Activated T-cell treated with anti-CD3 and anti-CD28 coated beads, Interleukin-2, amount 50 U/mL, for 24 hours (primary cell): ENCODE data around the gene AMBRA1.

Experiments used
- DNase-seq: peaks from one replicate; pipeline ENCODE4 v3.0.0-alpha.2; 2020
- H3K27ac Mint-ChIP-seq: 2 replicates; pipeline ENCODE4 v1.8.0; 2020; ENCODE audit warnings: mild to moderate bottlenecking, mixed read lengths
- H3K27me3 Mint-ChIP-seq: 2 replicates; pipeline ENCODE4 v1.8.0; 2020; ENCODE audit warnings: mixed read lengths
- H3K36me3 Mint-ChIP-seq: 2 replicates; pipeline ENCODE4 v1.8.0; 2020; ENCODE audit warnings: low read depth, mixed read lengths
- H3K4me1 Mint-ChIP-seq: 2 replicates; pipeline ENCODE4 v1.8.0; 2020; ENCODE audit warnings: low read depth, mixed read lengths
- H3K4me3 Mint-ChIP-seq: 2 replicates; pipeline ENCODE4 v1.8.0; 2020; ENCODE audit warnings: mild to moderate bottlenecking, moderate library complexity, mixed read lengths
- H3K9me3 Mint-ChIP-seq: 2 replicates; pipeline ENCODE4 v1.8.0; 2020; ENCODE audit warnings: mixed read lengths

AMBRA1 gene

DNA sequence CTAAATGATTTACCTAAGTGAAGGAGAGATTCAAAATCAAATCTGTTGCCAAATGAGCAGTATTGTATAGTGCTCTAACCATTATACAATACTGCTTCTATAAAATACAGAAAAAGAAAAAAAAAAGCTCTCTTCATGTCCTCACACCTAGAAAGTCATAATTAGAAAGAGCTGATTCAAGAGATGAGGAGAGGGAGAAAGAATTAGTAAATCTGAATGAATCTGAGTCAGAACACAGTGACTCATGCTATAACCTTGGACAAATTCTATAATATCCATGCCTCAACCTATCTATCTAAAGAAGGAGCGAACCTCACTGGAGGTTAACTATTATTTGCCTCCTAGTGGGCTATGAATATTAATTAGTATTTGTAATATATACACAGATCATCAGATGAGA, 29.4 kb downstream of the AMBRA1 start:
- no peaks in the 10 kb centered on the region for H3K27me3 Mint-ChIP-seq
- H3K4me1 Mint-ChIP-seq = peaks cover 51% of the 10 kb centered on the region
- H3K27ac Mint-ChIP-seq = peak overlapping the region; percentile 61
- H3K4me3 Mint-ChIP-seq = no peak overlapping the region
- peaks cover 1% of the 10 kb centered on the region for H3K36me3 Mint-ChIP-seq
- no peaks in the 10 kb centered on the region for H3K9me3 Mint-ChIP-seq
- no peak for DNase-seq

DNA sequence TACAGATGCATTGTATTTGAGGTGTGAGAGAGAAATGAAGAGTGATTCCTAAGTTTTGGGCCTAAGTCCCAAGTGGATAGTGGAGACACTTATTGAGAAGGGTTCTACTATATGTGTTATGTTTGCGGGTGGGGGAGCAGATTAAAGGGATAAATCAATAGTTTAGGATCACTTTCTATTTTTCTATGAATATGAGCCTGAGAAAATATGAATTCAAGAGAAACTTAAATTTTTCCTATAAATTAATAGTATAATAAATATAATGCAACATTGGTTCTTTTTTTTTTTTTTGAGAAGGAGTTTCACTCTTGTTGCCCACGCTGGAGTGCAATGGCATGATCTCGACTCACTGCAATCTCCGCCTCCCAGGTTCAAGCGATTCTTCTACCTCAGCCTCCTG, 31.3 kb downstream of the AMBRA1 start:
- Mint-ChIP-seq H3K9me3 (no peaks in the 10 kb centered on the region), H3K36me3 (peaks cover 11% of the 10 kb centered on the region), H3K27me3 (no peaks in the 10 kb centered on the region), H3K27ac (peak overlapping the region; percentile 18), H3K4me3 (no peak overlapping the region), H3K4me1 (peaks cover 67% of the 10 kb centered on the region)
- DNase-seq = no peak

DNA sequence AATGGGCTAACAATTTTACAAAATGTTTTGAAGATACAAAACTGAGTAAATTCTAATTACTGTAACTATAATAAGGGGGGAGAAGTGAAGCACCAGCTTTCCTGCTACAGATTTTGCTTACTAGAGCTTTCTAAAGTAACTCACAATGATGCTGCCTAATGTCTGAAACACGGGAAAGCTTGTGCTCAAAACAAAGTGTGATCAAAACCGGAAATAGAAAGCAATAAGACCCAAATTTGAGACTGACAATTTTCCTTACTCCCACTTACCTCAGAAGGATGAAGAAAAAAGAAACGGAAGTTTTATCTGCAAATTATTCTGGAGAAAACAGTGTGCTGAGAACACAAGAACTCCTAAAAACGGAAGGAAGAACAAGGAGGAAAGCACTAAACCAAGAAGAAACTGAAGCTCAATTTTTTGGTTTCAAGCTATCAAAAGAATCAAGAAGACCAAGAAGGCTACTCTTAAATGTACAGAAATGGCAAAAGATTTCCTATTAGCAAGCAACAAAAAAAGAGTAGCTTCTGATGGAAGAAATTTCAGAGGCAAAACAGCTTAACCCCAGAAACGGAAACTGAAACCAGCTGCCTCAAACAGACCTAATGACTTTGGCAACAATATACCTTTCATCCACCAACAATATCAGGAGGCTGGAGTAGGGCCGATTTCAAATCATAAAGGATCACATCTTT, 33.4 kb downstream of the AMBRA1 start:
- Mint-ChIP-seq H3K27me3 (no peaks in the 10 kb centered on the region), H3K36me3 (peaks cover 13% of the 10 kb centered on the region), H3K4me1 (peaks cover 77% of the 10 kb centered on the region), H3K9me3 (no peaks in the 10 kb centered on the region), H3K4me3 (peak overlapping the region; percentile 74), H3K27ac (peak overlapping the region; percentile 90)
- DNase-seq = no peak

DNA sequence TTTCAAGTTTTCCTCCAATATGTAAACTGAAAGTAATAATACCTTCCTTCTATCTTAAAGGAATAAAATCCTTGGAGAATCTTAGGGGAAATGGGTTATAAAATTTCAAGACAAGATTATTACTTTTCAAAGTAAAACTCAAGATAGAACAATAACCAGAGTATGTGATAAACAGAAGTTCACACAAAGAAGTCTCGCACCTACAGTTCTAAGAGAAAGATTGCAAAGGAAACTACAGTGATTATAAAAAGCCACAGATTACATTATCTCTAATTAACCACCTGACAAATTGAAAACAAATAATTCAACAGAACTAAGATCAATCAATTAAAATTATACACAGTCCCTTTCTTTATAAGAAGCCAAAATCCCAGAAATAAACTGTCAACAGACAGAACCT, 34.0 kb downstream of the AMBRA1 start:
- DNase-seq = no peak
- Mint-ChIP-seq H3K4me3 (peak overlapping the region; percentile 74), H3K27me3 (no peaks in the 10 kb centered on the region), H3K9me3 (no peaks in the 10 kb centered on the region), H3K36me3 (peaks cover 14% of the 10 kb centered on the region), H3K27ac (peak overlapping the region; percentile 90), H3K4me1 (peaks cover 80% of the 10 kb centered on the region)

DNA sequence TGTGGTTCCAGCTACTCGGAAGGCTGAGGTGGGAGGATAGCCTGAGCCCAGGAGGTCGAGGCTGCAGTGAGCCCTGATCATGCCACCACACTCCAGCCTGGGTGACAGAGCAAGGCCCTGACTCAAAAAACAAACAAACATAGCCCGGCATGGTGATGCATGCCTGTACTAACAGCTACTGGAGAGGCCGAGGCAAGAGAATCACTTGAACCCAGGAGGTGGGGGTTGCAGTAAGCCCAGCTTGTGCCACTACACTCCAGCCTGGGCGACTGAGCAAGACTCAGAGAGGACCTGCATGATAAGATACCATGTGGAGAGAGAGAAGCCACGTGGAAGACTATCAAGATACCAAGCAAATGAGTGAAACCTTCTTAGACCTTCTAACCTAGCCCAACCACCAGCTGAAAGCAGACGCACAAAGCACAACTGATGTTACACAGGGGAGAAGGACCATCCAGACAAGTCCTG, 36.1 kb downstream of the AMBRA1 start:
- no peak for DNase-seq
- Mint-ChIP-seq H3K27ac (peak overlapping the region; percentile 51), H3K36me3 (peaks cover 17% of the 10 kb centered on the region), H3K9me3 (no peaks in the 10 kb centered on the region), H3K4me3 (no peak overlapping the region), H3K4me1 (peaks cover 81% of the 10 kb centered on the region), H3K27me3 (no peaks in the 10 kb centered on the region)

DNA sequence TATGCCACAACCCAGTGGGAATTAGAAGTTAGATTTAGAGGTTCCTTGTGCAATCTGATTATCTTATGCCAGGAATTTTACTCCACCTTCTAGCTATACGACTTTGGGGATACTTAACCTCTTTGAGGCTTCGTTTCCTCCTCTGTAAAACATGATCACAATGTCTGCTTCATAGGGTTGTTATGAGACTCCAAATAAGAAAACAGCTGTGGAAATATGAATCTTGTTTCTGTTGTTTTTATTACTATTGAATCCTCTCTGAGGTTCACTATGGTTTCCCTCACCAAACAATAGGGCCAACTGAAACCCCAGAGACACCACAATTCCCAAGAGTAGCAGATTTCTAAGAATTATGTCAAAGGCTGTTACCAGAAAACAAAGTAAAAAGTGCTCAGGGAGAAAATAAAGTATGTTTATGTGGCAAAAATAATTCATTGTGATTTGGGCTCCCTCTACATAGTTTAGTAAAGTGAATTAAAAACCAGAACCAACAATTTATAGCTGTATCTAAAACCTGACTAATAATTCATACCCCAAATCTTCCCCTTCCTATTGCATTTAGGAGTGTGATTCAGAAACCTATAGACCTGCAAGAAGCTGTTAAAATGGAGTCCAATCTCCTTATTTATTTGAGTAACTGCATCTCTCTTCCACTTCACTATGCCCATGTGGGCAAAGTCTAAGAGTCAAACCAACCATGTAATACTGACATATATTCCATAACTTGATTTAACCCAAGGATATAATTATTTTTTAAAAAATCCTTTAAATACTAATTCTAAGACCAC, 38.4 kb downstream of the AMBRA1 start:
- Mint-ChIP-seq H3K4me1 (peaks cover 64% of the 10 kb centered on the region), H3K4me3 (no peak overlapping the region)
- DNase-seq = no peak

DNA sequence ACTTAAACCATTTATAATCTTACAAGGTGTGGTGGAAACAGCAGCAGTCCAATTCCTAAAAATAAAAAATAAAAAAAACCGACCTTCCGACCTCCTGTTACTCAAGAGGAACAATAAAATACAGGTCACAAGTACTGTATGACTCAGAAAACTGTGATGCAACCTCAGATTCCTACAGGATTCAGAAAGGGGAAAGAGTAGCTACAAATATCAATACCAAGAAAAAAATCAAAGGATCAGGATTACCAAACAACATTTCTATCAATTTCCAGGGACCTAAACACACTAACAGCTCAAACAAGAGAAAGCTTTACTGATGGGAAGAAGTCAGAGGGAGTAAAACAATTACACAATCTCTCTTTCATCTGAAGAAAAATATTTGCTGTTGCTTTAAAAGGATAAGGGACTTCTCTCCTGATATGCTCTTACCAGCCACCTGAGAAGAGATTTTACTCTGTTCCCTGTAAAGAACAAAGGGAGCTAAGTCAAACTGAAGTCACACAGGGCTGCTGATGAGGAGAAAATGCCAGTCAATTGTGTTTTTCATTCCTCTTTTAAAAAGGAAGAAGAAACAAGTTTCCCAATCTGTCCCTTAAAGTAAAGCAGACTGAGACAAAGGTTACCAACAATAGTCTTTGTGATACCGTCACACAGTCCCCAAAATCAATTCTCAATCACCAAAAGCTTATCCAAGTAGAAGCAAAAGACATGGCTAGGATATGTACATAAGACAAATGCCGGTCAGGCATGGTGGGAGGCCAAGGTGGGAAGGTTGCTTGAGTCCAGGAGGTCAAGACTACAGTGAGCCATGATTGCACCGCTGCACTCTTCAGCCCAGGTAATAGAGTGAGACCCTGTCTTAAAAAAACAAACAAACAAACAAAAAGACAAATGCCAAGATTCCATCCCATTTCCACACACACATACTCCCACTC, 39.3 kb downstream of the AMBRA1 start:
- Mint-ChIP-seq H3K4me1 (peaks cover 56% of the 10 kb centered on the region), H3K27ac (peak overlapping the region; percentile 74), H3K27me3 (no peaks in the 10 kb centered on the region), H3K4me3 (no peak overlapping the region), H3K36me3 (peaks cover 17% of the 10 kb centered on the region), H3K9me3 (no peaks in the 10 kb centered on the region)
- no peak for DNase-seq

More for the DNA sequence above, 38.4 kb downstream of the AMBRA1 start:
- Mint-ChIP-seq H3K36me3 (peaks cover 17% of the 10 kb centered on the region), H3K27ac (peak overlapping the region; percentile 7), H3K27me3 (no peaks in the 10 kb centered on the region), H3K9me3 (no peaks in the 10 kb centered on the region)

DNA sequence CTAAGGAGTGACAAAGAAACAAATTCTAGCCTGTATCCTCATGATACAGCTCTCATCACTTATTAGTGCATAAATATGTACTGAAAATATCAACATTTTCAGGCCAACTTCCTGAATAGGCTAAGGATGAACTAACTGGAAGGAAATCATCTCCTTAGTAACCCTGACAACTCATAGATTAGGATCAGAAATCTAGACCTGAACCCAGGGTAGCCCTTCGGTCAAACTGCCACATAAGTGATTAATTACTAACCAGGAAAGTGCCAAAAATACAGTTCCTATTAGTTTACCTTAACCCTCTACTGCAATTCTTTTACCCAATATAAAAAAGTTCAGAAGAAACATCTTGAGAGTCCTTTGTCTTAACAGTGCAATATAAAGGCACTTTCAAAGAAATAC, 40.0 kb downstream of the AMBRA1 start:
- Mint-ChIP-seq H3K27ac (peak overlapping the region; percentile 74), H3K36me3 (peaks cover 16% of the 10 kb centered on the region), H3K4me3 (no peak overlapping the region), H3K27me3 (no peaks in the 10 kb centered on the region), H3K9me3 (no peaks in the 10 kb centered on the region), H3K4me1 (peaks cover 49% of the 10 kb centered on the region)
- DNase-seq = no peak

DNA sequence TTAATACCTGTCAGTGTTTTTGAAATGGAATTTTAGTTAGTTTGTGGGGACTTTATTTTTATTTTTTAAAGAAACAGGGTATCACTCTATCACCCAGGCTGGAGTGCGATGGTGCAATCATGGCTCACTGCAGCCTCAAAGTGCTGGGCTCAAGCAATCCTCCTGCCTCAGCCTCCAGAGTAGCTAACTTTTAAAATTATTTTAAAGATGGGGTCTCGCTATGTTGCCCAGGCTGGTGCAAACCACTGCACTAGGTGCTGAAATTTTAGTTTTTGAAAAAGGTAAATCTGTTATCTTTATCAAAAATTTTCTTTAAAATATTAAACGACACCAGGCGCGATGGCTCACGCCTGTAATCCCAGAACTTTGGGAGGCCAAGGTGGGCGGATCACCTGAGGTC, 42.6 kb downstream of the AMBRA1 start:
- Mint-ChIP-seq H3K4me3 (no peak overlapping the region), H3K4me1 (peaks cover 35% of the 10 kb centered on the region), H3K36me3 (peaks cover 32% of the 10 kb centered on the region), H3K27ac (no peak overlapping the region), H3K9me3 (no peaks in the 10 kb centered on the region), H3K27me3 (no peaks in the 10 kb centered on the region)
- no peak for DNase-seq

DNA sequence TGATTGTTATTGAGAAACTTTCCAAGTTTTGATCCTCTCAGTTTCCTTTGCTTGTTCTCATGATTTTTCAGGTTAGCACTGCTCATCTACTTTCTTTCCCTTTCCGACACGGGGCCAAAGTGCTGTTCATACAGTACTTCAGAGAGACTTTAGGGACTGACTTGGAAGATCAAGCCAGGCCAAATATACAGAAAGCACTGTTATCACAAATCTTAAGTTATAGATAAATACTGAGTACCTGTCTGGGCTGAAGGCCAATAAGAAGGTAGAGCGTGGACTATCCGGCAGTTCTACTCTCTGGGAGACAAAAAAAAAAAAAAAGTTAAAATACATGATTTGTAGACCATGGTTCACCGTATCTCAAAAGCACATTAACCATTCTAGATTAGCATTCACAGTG, 46.2 kb downstream of the AMBRA1 start:
- Mint-ChIP-seq H3K9me3 (no peaks in the 10 kb centered on the region), H3K4me3 (no peak overlapping the region), H3K27me3 (no peaks in the 10 kb centered on the region), H3K4me1 (peaks cover 6% of the 10 kb centered on the region), H3K36me3 (peaks cover 61% of the 10 kb centered on the region), H3K27ac (peak overlapping the region; percentile 13)
- DNase-seq = no peak

DNA sequence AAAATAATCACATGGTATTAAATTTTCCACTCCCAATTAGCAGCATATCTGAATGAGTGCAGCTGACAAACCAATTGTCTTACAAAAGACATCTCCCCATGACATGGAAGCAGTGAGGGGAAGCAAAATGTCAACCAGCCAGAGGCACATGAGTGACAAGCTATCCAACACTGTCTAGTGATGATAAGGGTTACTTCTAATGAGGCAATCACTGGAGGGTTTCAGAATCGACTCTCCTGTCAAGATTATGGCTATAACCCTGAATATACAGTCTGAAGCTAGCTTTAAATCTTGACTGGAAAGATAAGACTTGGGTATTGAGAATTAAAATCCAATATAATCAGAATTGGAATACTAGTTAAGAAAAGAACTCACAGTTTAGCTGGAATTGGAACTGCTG, 50.3 kb downstream of the AMBRA1 start:
- DNase-seq = no peak
- Mint-ChIP-seq H3K4me1 (peaks cover 2% of the 10 kb centered on the region), H3K36me3 (peaks cover 87% of the 10 kb centered on the region), H3K27ac (peak overlapping the region; percentile 10), H3K9me3 (no peaks in the 10 kb centered on the region), H3K27me3 (no peaks in the 10 kb centered on the region), H3K4me3 (no peak overlapping the region)

DNA sequence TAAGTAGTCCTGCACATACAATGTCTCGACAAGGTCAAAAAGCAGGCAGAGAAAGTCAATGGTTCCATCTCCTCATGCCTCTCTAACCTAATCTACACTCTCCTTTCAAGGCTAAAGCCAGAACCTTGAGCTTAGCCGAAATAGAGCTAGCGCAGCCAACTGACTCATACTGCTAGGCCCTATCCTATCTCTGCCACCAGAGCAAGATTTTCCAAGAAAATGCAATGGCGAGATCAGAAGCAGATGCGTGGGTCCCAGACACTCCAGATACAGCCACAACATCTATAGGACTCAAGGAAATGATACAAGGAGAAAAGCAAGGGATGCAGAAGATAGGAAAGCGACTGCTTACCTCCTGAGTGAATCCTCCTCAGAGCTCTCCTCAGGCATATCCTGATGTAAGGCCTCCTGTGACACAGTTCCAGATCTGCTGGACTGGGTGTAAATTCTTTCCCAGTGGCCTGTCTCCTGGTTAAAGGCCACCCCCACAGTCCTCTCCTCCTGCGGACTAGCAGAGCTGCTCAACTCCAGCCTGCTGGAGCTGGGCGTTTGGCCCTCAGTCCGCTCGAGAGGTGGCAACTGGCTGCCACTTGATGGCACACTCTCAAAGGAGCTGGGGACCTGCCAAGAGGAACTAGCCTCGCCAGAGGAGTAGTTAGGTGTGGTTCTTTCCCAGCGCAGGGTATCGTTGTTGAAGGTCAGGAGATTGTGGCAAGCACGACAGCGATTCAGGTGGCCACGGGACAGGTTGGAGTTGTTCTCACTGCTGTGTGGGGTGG, 52.0 kb downstream of the AMBRA1 start:
- Mint-ChIP-seq H3K4me1 (peaks cover 8% of the 10 kb centered on the region), H3K27me3 (no peaks in the 10 kb centered on the region), H3K4me3 (no peak overlapping the region), H3K27ac (no peak overlapping the region), H3K9me3 (no peaks in the 10 kb centered on the region), H3K36me3 (peaks cover 72% of the 10 kb centered on the region)
- no peak for DNase-seq

DNA sequence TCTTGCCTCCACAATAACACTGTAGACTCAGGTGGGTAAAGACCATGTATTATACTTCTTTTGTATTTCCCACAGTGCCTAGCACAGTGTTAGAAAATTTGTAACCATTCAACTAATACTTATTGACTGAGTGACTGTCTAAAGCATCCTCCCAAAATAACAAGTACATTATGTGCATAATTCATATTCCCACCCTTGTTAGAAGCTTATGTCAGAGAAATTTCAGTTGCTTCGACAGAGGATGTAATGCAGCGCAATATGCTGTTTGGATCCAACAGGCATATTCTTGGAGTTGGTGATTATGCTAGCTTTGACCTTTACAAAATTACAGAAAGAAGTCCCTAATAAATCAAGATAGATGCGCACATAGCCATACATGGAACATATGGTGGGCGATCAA, 53.0 kb downstream of the AMBRA1 start:
- Mint-ChIP-seq H3K27ac (no peak overlapping the region), H3K27me3 (no peaks in the 10 kb centered on the region), H3K36me3 (peaks cover 68% of the 10 kb centered on the region), H3K4me1 (peaks cover 15% of the 10 kb centered on the region), H3K9me3 (no peaks in the 10 kb centered on the region), H3K4me3 (no peak overlapping the region)
- no peak for DNase-seq
